ENCODE data around the gene KCNE1. TPM values are rescaled to one million over a fixed set of nuclear protein-coding genes. Genes with fewer than 3 reads are reported as not detected.

The KCNE1 gene
- total RNA-seq, 1 donor from 2014 or later: not detected

DNA sequence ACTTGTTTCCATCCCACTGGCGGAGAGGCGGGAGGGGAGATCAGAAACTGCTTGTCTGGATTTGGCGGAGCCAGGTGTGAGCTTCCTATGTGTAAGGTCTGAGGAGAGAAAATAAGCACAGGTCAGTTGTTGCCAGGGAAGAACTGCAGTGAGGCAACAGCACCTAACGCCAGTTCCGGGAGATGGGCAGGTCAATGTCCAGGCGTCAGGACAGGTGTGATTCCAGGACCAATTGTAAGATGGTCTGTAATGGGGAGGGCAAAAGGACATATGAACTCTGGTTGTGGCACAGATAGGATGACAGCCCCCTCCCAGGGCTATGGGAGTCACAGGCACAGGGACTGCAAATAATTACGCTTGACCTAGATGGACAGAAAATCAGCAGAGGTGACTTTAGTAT is 9.6 kb upstream of the KCNE1 start:
- no peak overlapping the region for H3K4me3 ChIP-seq (ENCODE audit: low read depth, low read length)
- H3K27me3 ChIP-seq (ENCODE audit: control insufficient read depth, insufficient read depth, low read length): no peaks in the 10 kb centered on the region
- no peaks in the 10 kb centered on the region for H3K36me3 ChIP-seq (ENCODE audit: control insufficient read depth, insufficient read depth, low read length)
- TF ChIP-seq, protein P1, sequence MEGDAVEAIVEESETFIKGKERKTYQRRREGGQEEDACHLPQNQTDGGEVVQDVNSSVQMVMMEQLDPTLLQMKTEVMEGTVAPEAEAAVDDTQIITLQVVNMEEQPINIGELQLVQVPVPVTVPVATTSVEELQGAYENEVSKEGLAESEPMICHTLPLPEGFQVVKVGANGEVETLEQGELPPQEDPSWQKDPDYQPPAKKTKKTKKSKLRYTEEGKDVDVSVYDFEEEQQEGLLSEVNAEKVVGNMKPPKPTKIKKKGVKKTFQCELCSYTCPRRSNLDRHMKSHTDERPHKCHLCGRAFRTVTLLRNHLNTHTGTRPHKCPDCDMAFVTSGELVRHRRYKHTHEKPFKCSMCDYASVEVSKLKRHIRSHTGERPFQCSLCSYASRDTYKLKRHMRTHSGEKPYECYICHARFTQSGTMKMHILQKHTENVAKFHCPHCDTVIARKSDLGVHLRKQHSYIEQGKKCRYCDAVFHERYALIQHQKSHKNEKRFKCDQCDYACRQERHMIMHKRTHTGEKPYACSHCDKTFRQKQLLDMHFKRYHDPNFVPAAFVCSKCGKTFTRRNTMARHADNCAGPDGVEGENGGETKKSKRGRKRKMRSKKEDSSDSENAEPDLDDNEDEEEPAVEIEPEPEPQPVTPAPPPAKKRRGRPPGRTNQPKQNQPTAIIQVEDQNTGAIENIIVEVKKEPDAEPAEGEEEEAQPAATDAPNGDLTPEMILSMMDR (IDR thresholded peaks at IDR 0.05; ENCODE audit: insufficient read depth, low read length, poor library complexity, severe bottlenecking): no peak
- DNase-seq (ENCODE audit: low read depth): no peak

DNA sequence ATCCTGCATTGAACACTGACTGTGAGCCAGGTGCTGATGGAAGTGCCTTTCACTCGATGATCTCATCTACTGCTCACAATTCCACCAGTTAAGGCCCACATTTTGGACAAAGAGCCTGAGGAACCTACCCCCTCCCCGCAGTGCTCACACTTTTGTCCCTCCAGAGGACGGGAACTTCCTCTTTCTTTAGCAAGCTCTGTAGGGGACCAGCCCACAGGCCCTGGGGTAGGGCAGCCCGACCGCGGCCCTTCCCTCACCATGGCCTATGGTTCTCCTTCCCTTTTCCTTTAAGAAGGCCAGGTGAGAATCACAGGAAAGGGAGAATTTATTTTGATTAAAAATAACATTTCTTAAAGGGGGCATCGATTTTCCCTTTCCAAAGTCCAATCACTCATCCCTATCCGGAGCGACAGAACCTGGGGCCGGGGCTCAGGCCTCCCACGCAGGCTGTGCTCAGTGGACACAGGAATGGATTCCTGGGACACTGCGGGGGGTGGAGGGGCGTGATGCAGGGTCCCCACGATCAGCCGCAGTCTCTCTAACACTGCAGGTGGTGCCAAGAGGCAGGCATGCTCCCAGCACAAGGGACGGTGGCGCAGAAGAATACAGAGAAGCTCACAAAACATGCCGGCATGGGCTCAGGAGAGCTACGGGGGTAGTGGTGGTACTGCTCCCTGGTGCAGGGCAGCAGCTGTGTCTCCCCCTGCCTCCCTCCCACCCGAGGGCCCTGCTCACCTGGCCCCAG is 8.9 kb upstream of the KCNE1 start:
- Histone ChIP-seq H3K4me3 (ENCODE audit: low read depth, low read length) (no peak overlapping the region), H3K36me3 (ENCODE audit: control insufficient read depth, insufficient read depth, low read length) (no peaks in the 10 kb centered on the region), H3K27me3 (ENCODE audit: control insufficient read depth, insufficient read depth, low read length) (no peaks in the 10 kb centered on the region)
- DNase-seq (ENCODE audit: low read depth): no peak
- TF ChIP-seq, protein P1 (IDR thresholded peaks at IDR 0.05; ENCODE audit: insufficient read depth, low read length, poor library complexity, severe bottlenecking): no peak

DNA sequence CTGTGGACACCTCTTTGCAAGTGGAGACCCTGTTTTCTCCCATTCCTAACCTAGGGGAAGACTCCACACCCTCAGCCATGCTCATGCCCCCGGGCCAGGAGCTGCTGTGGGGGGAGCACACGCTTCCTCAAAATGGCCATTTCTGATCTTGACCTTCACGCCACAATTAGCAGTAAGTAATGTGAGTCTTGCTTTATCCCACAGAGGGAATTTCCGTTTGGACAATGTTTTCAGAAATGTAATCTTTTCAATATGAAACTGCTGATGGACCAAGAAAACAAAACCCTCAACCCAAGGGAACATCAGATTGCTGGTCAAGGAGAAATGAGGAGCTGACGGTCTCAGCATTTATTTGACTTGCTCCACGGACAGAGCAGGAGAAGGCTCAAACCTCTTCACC is 8.3 kb upstream of the KCNE1 start:
- TF ChIP-seq, protein P1 (IDR thresholded peaks at IDR 0.05; ENCODE audit: insufficient read depth, low read length, poor library complexity, severe bottlenecking): no peak
- Histone ChIP-seq H3K27me3 (ENCODE audit: control insufficient read depth, insufficient read depth, low read length) (no peaks in the 10 kb centered on the region), H3K4me3 (ENCODE audit: low read depth, low read length) (no peak overlapping the region), H3K36me3 (ENCODE audit: control insufficient read depth, insufficient read depth, low read length) (no peaks in the 10 kb centered on the region)
- no peak for DNase-seq (ENCODE audit: low read depth)

DNA sequence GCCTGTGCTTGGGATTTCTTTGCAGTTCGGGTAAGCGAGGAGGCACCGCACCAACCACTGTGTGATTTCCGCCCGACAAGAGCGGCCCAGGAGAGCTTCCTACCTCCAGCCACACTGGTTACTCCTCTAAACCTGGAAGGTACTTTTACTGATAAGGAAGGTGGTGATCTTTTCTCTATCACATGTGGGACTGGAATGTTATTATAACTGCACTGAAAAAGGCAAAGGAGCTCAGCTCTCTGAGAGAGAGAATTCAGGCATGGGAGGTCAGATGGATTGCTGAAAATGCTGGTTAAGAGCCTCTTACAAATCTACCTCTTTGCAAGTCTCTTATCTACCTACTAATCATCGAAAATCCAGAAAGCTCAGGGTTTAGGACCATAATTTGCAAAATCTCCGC is 7.7 kb upstream of the KCNE1 start:
- no peak for DNase-seq (ENCODE audit: low read depth)
- TF ChIP-seq, protein P1 (IDR thresholded peaks at IDR 0.05; ENCODE audit: insufficient read depth, low read length, poor library complexity, severe bottlenecking): no peak
- Histone ChIP-seq H3K36me3 (ENCODE audit: control insufficient read depth, insufficient read depth, low read length) (no peaks in the 10 kb centered on the region), H3K27me3 (ENCODE audit: control insufficient read depth, insufficient read depth, low read length) (no peaks in the 10 kb centered on the region), H3K4me3 (ENCODE audit: low read depth, low read length) (no peak overlapping the region)

DNA sequence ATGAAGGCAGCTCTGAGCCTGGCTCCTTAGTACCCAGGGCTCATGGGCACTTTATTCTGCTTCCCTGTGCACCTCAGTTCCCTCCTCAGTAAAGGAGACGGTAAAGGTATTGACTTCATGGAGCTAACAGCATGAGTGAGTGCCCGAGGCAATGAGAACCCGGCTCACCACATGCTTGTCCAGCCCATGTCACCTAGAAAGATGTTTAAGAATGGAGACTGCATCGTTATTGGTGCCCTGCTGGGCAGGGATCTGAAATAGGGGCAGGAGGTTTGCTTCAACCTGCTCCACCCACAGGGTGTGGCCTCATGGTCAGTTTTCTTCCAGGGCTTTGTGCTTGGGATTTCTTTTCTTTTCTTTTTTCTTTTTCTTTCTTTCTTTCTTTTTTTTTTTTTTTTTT is 7.0 kb upstream of the KCNE1 start:
- no peaks in the 10 kb centered on the region for H3K36me3 ChIP-seq (ENCODE audit: control insufficient read depth, insufficient read depth, low read length)
- H3K4me3 ChIP-seq (ENCODE audit: low read depth, low read length): no peak overlapping the region
- TF ChIP-seq, protein P1 (IDR thresholded peaks at IDR 0.05; ENCODE audit: insufficient read depth, low read length, poor library complexity, severe bottlenecking): no peak
- no peak for DNase-seq (ENCODE audit: low read depth)
- H3K27me3 ChIP-seq (ENCODE audit: control insufficient read depth, insufficient read depth, low read length): no peaks in the 10 kb centered on the region

DNA sequence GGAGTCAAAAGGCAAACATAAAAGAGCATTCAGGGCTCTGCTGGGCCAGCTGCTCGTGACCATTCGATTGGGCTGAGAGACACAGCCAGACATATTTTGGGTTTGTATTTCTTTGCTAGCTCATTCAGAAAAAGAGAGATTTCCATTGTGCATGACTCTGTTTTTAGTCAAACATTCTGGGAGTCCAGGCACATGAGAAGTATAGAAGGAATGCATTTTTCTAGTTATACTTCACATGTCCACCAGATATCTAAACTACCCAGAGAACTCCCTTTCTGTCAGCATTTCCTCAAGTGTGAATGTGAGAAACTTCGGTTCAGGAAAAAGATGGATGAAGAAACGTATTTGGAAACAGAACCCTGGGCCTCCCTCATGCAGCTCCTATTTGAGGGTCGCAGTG is 6.3 kb upstream of the KCNE1 start:
- Histone ChIP-seq H3K4me3 (ENCODE audit: low read depth, low read length) (no peak overlapping the region), H3K27me3 (ENCODE audit: control insufficient read depth, insufficient read depth, low read length) (no peaks in the 10 kb centered on the region), H3K36me3 (ENCODE audit: control insufficient read depth, insufficient read depth, low read length) (no peaks in the 10 kb centered on the region)
- TF ChIP-seq, protein P1 (IDR thresholded peaks at IDR 0.05; ENCODE audit: insufficient read depth, low read length, poor library complexity, severe bottlenecking): no peak
- no peak for DNase-seq (ENCODE audit: low read depth)
